Kidney epithelial cell (primary cell): ENCODE results near the gene COQ10A. TPM values are rescaled to one million over a fixed set of nuclear protein-coding genes. Genes with fewer than 3 reads are reported as not detected.

Experiments
- DNase-seq: peaks from one replicate; pipeline ENCODE4 v3.0.0-alpha.2; 2010; ENCODE audit warnings: low read depth
- H3K27me3 ChIP-seq: 2 replicates; pipeline ENCODE4 v1.6.0; 2011; ENCODE audit warnings: low read length; ENCODE audit not compliant: control insufficient read depth, insufficient read depth
- H3K36me3 ChIP-seq: 2 replicates; pipeline ENCODE4 v1.5.1; 2011; ENCODE audit warnings: low read length; ENCODE audit not compliant: control insufficient read depth, insufficient read depth
- H3K4me3 ChIP-seq: 2 replicates; pipeline ENCODE4 v1.5.1; 2011; ENCODE audit warnings: low read depth, mild to moderate bottlenecking, control low read depth, low read length
- total RNA-seq: library from RNA; depleted of rRNA; stranded (reverse); fragments of >200 nt; gene quantifications from 2 replicates; pipeline ENCODE4 v1.2.3, GENCODE V29; 2015
- TF ChIP-seq, protein P1 (sequence below): IDR thresholded peaks from 2 replicates; pipeline ENCODE4 v1.5.1; 2011; ENCODE audit warnings: mild to moderate bottlenecking, moderate library complexity, low read length, control low read depth, inconsistent platforms; ENCODE audit not compliant: insufficient read depth, poor library complexity, severe bottlenecking

Gene COQ10A
- total RNA-seq, 1 donor from 2014 or later, result 13.7 TPM

DNA sequence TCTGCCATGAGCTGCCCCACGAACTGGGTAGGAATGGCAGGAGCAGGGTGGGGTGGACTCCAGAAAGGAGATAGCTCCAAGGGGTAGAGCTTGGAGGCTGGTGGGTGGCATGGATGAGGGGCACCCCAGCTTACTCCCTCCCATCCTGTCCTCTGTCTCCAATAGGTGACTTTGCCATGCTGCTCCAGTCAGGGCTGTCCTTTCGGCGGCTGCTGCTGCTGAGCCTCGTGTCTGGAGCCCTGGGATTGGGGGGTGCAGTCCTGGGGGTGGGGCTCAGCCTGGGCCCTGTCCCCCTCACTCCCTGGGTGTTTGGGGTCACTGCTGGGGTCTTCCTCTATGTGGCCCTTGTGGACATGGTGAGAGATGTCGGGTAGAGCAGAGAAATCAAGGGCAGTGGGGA is 29.8 kb upstream of the COQ10A start:
- Histone ChIP-seq H3K36me3 (peaks cover 3% of the 10 kb centered on the region), H3K27me3 (no peaks in the 10 kb centered on the region), H3K4me3 (no peak overlapping the region)
- TF ChIP-seq, protein P1, sequence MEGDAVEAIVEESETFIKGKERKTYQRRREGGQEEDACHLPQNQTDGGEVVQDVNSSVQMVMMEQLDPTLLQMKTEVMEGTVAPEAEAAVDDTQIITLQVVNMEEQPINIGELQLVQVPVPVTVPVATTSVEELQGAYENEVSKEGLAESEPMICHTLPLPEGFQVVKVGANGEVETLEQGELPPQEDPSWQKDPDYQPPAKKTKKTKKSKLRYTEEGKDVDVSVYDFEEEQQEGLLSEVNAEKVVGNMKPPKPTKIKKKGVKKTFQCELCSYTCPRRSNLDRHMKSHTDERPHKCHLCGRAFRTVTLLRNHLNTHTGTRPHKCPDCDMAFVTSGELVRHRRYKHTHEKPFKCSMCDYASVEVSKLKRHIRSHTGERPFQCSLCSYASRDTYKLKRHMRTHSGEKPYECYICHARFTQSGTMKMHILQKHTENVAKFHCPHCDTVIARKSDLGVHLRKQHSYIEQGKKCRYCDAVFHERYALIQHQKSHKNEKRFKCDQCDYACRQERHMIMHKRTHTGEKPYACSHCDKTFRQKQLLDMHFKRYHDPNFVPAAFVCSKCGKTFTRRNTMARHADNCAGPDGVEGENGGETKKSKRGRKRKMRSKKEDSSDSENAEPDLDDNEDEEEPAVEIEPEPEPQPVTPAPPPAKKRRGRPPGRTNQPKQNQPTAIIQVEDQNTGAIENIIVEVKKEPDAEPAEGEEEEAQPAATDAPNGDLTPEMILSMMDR, result no peak
- DNase-seq, result no peak

DNA sequence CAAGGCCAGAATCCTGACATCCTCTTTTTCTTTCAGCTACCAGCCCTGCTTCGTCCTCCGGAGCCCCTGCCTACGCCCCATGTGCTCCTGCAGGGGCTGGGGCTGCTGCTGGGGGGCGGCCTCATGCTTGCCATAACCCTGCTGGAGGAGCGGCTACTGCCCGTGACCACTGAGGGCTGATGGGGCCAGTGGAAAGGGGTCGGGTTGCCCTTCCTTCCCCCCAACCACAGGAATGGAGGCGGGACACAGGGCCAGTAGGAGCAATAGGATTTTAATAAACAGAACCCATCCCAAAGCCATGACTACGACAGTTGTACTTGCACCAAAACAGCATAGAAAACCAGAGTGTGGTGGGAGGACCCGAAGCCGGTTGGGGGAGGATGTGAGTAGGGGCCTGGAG is 29.2 kb upstream of the COQ10A start:
- no peaks in the 10 kb centered on the region for H3K27me3 ChIP-seq
- TF ChIP-seq, protein P1, result no peak
- H3K4me3 ChIP-seq, result no peak overlapping the region
- DNase-seq, result no peak
- peaks cover 3% of the 10 kb centered on the region for H3K36me3 ChIP-seq

DNA sequence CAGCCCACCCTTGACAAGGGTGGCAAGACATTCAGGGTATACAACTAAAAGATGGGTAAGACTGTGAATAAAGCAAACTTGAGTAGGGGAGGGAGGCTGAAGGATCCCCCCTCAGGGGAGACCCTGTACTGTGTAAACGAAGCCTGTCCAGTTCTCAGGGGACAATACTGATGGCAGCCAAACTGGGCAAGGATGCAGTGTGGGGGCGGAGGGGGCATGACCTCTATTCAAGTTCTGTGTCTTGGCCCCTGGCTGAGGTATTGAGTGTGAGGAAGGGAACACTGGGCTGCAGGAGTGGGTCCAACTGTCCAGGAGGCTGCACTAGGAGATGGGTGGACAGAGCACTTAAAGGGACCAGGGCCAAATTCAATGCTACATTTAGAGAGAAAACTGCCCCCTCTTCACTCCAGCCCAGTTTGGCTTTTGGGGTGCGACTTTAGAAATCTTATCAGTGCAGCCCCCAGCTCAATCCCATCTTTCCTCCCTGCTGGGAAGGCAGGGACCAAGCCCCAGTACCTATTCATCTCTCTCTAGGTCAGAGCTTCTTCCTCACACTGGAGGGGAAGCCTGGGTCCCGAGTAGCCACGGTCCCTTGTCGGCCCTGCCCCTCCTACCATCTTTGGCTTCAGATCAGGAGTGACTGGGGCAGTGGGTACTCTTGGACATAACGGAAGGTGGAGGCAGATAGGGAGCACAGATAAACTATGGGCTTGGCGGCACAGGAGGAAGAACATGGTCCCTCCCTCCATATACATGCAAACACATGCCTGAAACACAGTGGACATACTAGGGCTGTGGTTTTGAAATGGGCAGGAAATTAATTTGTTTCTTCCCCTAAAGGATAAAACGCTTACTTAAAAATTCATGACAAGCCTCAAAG is 25.1 kb upstream of the COQ10A start:
- TF ChIP-seq, protein P1, result no peak
- Histone ChIP-seq H3K4me3 (no peak overlapping the region), H3K36me3 (peaks cover 8% of the 10 kb centered on the region), H3K27me3 (no peaks in the 10 kb centered on the region)
- no peak for DNase-seq

DNA sequence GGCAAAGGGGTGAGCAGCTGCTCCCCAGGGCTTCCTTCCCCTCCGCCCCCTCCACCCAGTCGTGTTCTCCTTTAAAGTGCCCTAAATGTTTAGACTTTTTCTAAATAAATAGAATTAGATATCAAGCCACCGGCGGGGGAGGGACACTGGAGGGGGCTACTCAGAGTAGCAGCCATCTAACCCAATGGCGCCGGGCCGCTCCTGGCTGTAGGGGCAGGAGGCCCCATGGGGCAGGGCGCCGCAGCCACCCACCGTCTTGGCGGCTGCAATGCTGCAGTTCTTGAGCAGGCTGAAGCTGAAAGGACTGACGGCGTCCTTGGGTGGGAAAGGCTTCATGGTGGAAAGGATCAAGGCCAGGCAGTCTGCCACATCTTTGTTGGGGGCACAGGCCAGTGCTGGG is 23.8 kb upstream of the COQ10A start:
- no peaks in the 10 kb centered on the region for H3K27me3 ChIP-seq
- H3K36me3 ChIP-seq, result peaks cover 8% of the 10 kb centered on the region
- TF ChIP-seq, protein P1, result no peak

DNA sequence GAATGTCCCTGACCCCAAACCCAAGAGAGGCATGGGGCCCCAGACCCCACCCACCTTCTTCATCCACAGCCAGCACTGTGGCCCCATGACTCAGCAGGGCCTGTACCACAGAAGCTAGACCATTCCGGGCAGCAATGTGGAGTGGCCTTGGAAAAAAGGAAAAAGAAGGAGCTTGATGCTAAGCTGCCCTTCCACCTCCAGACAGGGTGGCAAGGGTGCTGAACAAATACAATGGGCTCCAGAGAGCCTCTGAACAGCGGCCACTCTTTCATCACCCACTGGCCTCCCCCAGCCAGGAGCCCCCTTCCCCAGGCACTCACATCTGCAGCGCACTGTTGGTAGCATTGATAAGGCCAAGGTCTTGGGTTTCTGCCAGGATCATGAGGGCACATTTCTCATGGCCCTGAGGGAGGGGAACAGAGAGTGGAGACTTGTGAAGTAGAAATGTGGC is 23.0 kb upstream of the COQ10A start:
- TF ChIP-seq, protein P1, result no peak
- Histone ChIP-seq H3K27me3 (no peaks in the 10 kb centered on the region), H3K4me3 (no peak overlapping the region), H3K36me3 (peaks cover 8% of the 10 kb centered on the region)
- no peak for DNase-seq

More for the DNA sequence above, 23.8 kb upstream of the COQ10A start:
- H3K4me3 ChIP-seq, result no peak overlapping the region
- no peak for DNase-seq
